Endothelial cell of umbilical vein (primary cell): Measurements from ENCODE around the gene NEIL3. TPM values are rescaled to one million over a fixed set of nuclear protein-coding genes. Genes with fewer than 3 reads are reported as not detected.
A peak's percentile ranks its signal among the peaks of the same experiment; 100 is the strongest.

Source experiments
- BruUV-seq: library from RNA; stranded (reverse); fragments of 400-500 nt; replicated peaks from 2 replicates; lab custom pipeline; 2021; lab: Mats Ljungman, UMichigan
- CTCF ChIA-PET: fragments of 300-600, 350-600 bp; sonication (Branson Sonifier 250); formaldehyde crosslinking; loops from one replicate; lab custom pipeline; 2021; ENCODE audit warnings: antibody characterized with exemption, inconsistent platforms; lab: Charles Lee
- POLR2A ChIA-PET: fragments of 300-600, 350-600 bp; sonication (Branson Sonifier 250); formaldehyde crosslinking; loops from one replicate; lab custom pipeline; 2021; ENCODE audit warnings: antibody characterized with exemption, inconsistent platforms; lab: Charles Lee
- DNase-seq: peaks from one replicate; pipeline ENCODE4 v3.0.0-alpha.2; 2011; ENCODE audit warnings: low read depth, low spot score
- FAIRE-seq: peaks from 2 replicates; lab custom pipeline; 2011; peaks lifted over from hg19 to GRCh38; lab: Jason Lieb, UNC
- H2AFZ ChIP-seq: 2 replicates; pipeline ENCODE4 v1.6.0; 2012; ENCODE audit warnings: low read depth, low read length, control low read depth, inconsistent platforms
- H3K27ac ChIP-seq: 2 replicates; pipeline ENCODE4 v1.5.1; 2011; ENCODE audit warnings: low read depth, mild to moderate bottlenecking, control low read depth, low read length, moderate library complexity; ENCODE audit not compliant: insufficient read depth
- H3K27me3 ChIP-seq, 2 experiments: 2 replicates each; pipeline versions ENCODE4 v1.6.0 to v1.6.1; 2011; ENCODE audit warnings: low read length in 2 of 2, mixed read lengths in 1 of 2; ENCODE audit not compliant: control insufficient read depth in 2 of 2, insufficient read depth in 2 of 2
- H3K36me3 ChIP-seq, 2 experiments: 2 replicates in 1 of 2; 3 replicates in 1 of 2; pipeline ENCODE4 v1.5.1; 2011; ENCODE audit warnings: low read length in 2 of 2, mild to moderate bottlenecking in 1 of 2, moderate library complexity in 1 of 2; ENCODE audit not compliant: control insufficient read depth in 2 of 2, insufficient read depth in 2 of 2; ENCODE audit errors: extremely low read depth in 1 of 2
- H3K4me1 ChIP-seq: 3 replicates; pipeline ENCODE4 v1.5.1; 2011; ENCODE audit warnings: mild to moderate bottlenecking, low read length; ENCODE audit not compliant: control insufficient read depth, insufficient read depth; ENCODE audit errors: extremely low read depth
- H3K4me2 ChIP-seq: 2 replicates; pipeline ENCODE4 v1.6.1; 2011; ENCODE audit warnings: low read length, control low read depth, mixed read lengths; ENCODE audit not compliant: insufficient read depth
- H3K4me3 ChIP-seq, 3 experiments: fragments of 200-600 bp in 1 of 3; sonication (generic), shearing (Covaris generic) in 1 of 3; replicated peaks in 1 of 3; 2 replicates each; pipeline ENCODE4 v1.5.1; 2011 to 2016; ENCODE audit warnings: control low read depth in 3 of 3, low read length in 3 of 3, mild to moderate bottlenecking in 2 of 3, inconsistent platforms in 1 of 3, low read depth in 1 of 3, moderate library complexity in 1 of 3; ENCODE audit not compliant: insufficient read depth in 1 of 3
- H3K79me2 ChIP-seq: 2 replicates; pipeline ENCODE4 v1.6.0; 2012; ENCODE audit warnings: low read length, inconsistent platforms; ENCODE audit not compliant: control insufficient read depth, insufficient read depth
- H3K9ac ChIP-seq: replicated peaks from 2 replicates; pipeline ENCODE3; 2011; ENCODE audit warnings: low read length, control low read depth; ENCODE audit not compliant: insufficient read depth; ENCODE audit errors: extremely low read depth
- H3K9me1 ChIP-seq: replicated peaks from 3 replicates; pipeline ENCODE4 v1.6.0; 2011; ENCODE audit warnings: mild to moderate bottlenecking, low read length; ENCODE audit not compliant: control insufficient read depth, insufficient read depth; ENCODE audit errors: extremely low read depth
- H3K9me3 ChIP-seq: replicated peaks from 2 replicates; pipeline ENCODE4 v1.5.1; 2012; ENCODE audit warnings: low read length, inconsistent platforms; ENCODE audit not compliant: control insufficient read depth, insufficient read depth
- H4K20me1 ChIP-seq: replicated peaks from 2 replicates; pipeline ENCODE3; 2011; ENCODE audit warnings: mild to moderate bottlenecking, low read length; ENCODE audit not compliant: control insufficient read depth, insufficient read depth; ENCODE audit errors: extremely low read depth
- CTCF ChIP-seq, 2 donors: IDR thresholded peaks; 1 replicate in 1 of 2; 2 replicates in 1 of 2; pipeline ENCODE4 v1.5.1; 2011; ENCODE audit warnings: low read length in 2 of 2, mild to moderate bottlenecking in 2 of 2, moderate library complexity in 2 of 2, control low read depth in 1 of 2, inconsistent platforms in 1 of 2, low read depth in 1 of 2; ENCODE audit not compliant: insufficient read depth in 1 of 2; ENCODE audit errors: extremely low read depth in 1 of 2
- EZH2 ChIP-seq: IDR thresholded peaks from 2 replicates; pipeline ENCODE4 v1.6.1; 2012; ENCODE audit warnings: borderline replicate concordance, low read depth, mild to moderate bottlenecking, moderate library complexity, low read length, inconsistent platforms; ENCODE audit not compliant: severe bottlenecking
- GATA2 ChIP-seq: IDR thresholded peaks from 2 replicates; pipeline ENCODE4 v1.7.0; 2011; ENCODE audit warnings: low read depth, mild to moderate bottlenecking, moderate library complexity, mixed read lengths, low read length; ENCODE audit not compliant: insufficient read length, insufficient read depth
- JUN ChIP-seq: IDR thresholded peaks from 2 replicates; pipeline ENCODE4 v1.6.1; 2011; ENCODE audit warnings: borderline replicate concordance, low read depth; ENCODE audit not compliant: insufficient read length, insufficient read depth
- MYC ChIP-seq: IDR thresholded peaks from one replicate; pipeline ENCODE4 v1.6.1; 2011; ENCODE audit warnings: mild to moderate bottlenecking, low read depth, low read length
- POLR2A ChIP-seq: IDR thresholded peaks from 2 replicates; pipeline ENCODE4 v1.6.1; 2012; ENCODE audit warnings: low read depth, mild to moderate bottlenecking, control low read depth, low read length
- POLR2AphosphoS5 ChIP-seq: IDR thresholded peaks from 2 replicates; pipeline ENCODE4 v1.6.1; 2012; ENCODE audit warnings: low read depth, mild to moderate bottlenecking, control low read depth, low read length, moderate library complexity; ENCODE audit not compliant: insufficient read depth
- dilution Hi-C: fragments of 300-500 bp; cut with MboI; formaldehyde crosslinking; loops from one replicate; pipeline ENCODE4 v1.15.0; 2019; ENCODE audit warnings: low sequenced_read_pairs; ENCODE audit not compliant: extremely low pct_ligation_motif_present
- intact Hi-C: fragments of 100-400 bp; cut with micrococcal nuclease; formaldehyde crosslinking; loops from one replicate; pipeline ENCODE4 v1.10.0; 2022
- polyA plus RNA-seq, 4 experiments: library from polyadenylated mRNA; depleted of rRNA in 3 of 4; stranded (reverse) in 3 of 4; unstranded in 1 of 4; fragments of >200 nt; gene quantifications; 2 replicates each; pipeline versions ENCODE4 v1.2.1 to v1.2.3, GENCODE V29; 2011 to 2012; ENCODE audit warnings: missing spikeins in 1 of 4
- total RNA-seq: library from RNA; stranded (reverse); gene quantifications from 2 replicates; pipeline ENCODE4 v1.2.3, GENCODE V29; 2021

NEIL3 gene
- total and polyA plus RNA-seq, 2 donors (not counting 3 experiments of a cell fraction or from before 2014, with no cell fraction given), result 3.7 to 6.9 TPM

- intact Hi-C loops, result no loop called here
- no peak overlapping the region for H3K4me2 ChIP-seq
- H3K9ac ChIP-seq, result no peak overlapping the region
- H3K9me1 ChIP-seq, result no peaks in the 10 kb centered on the region
- H3K4me3 ChIP-seq, result no peak overlapping the region
- no peaks in the 10 kb centered on the region for H3K9me3 ChIP-seq
- no peaks in the 10 kb centered on the region for H3K4me1 ChIP-seq
- H3K79me2 ChIP-seq, result no peaks in the 10 kb centered on the region
- peak in 1 of 2 donors; percentile 6 for TF ChIP-seq CTCF (IDR thresholded peaks at IDR 0.05; ENCODE audit: extremely low read depth in 1 of 2, insufficient read depth in 1 of 2, low read depth in 1 of 2, low read length in 2 of 2)
- no peak for TF ChIP-seq POLR2A
- POLR2A ChIA-PET, result no interaction called here
- dilution Hi-C loops, result no loop called here
- no peak overlapping the region for H3K27ac ChIP-seq
- CTCF ChIA-PET, result interaction anchor here (1.1 kb wide), 1 partner anchor 131 kb away, joined by 8 read pairs; no protein-coding TSS in a partner anchor
- no peaks in the 10 kb centered on the region for H3K36me3 ChIP-seq
- DNase-seq (no peak), FAIRE-seq (no peak)
- no TSS peak for BruUV-seq
- peaks cover 0 to 8% of the 10 kb centered on the region in 2 experiments for H3K27me3 ChIP-seq
- H2AFZ ChIP-seq, result no peak overlapping the region
- no peaks in the 10 kb centered on the region for H4K20me1 ChIP-seq
Measured at GRCh38 chr4:177380730-177381287, 71.1 kb downstream of the NEIL3 start.

DNA sequence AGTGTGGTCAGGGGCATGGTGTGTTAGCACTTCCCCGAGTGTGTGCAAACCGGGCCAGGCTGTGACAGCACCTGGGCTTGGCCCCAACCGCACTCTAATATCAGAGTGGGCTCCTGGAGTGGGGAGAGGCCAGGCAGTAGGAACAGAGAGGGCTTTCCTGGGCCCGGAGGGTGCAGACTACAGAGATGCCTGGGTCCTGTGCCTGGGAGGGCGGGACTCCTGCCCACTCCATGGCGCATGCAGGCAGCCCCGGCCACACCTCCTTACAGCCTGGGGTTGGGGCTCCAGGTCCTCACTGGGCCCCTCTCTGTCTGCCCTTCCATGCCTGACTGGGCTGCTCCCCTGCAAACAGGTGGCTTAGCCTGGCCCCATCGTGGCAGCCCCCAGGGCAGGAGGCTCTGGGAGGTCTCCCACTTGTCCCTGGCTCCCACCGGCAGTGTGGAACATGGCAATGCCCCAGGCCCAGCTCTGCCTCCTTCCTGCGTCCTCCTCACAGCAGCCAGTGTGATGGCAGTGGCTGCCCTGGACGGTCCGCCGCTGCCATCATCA, 72.2 kb downstream of the NEIL3 start:
- no peak overlapping the region for H3K4me3 ChIP-seq
- H3K9me3 ChIP-seq, result no peaks in the 10 kb centered on the region
- no peaks in the 10 kb centered on the region for H3K36me3 ChIP-seq
- TF ChIP-seq POLR2AphosphoS5 (no peak), CTCF (IDR thresholded peaks at IDR 0.05; ENCODE audit: extremely low read depth in 1 of 2, insufficient read depth in 1 of 2, low read depth in 1 of 2, low read length in 2 of 2) (no peak), JUN (no peak), POLR2A (no peak), EZH2 (no peak), GATA2 (no peak), MYC (no peak)
- no peak overlapping the region for H3K27ac ChIP-seq
- intact Hi-C loops (no loop called here), dilution Hi-C loops (no loop called here)
- ChIA-PET POLR2A (no interaction called here), CTCF (interaction anchor here (1.1 kb wide), 1 partner anchor 132 kb away, joined by 8 read pairs; no protein-coding TSS in a partner anchor)
- H2AFZ ChIP-seq, result no peak overlapping the region
- DNase-seq, result no peak
- H3K4me2 ChIP-seq, result no peak overlapping the region
- H3K9me1 ChIP-seq, result no peaks in the 10 kb centered on the region
- H4K20me1 ChIP-seq, result no peaks in the 10 kb centered on the region
- H3K79me2 ChIP-seq, result no peaks in the 10 kb centered on the region
- H3K27me3 ChIP-seq, result peaks cover 0 to 2% of the 10 kb centered on the region in 2 experiments
- no peak overlapping the region for H3K9ac ChIP-seq
- H3K4me1 ChIP-seq, result no peaks in the 10 kb centered on the region
- no peak for FAIRE-seq
- BruUV-seq, result no TSS peak
